Tibial nerve (tissue), 4 donors: ENCODE results near the gene CFAP97.

Experiments used
- EP300 ChIP-seq, 2 donors: sonication (generic); formaldehyde crosslinking; IDR thresholded peaks; one replicate each; pipeline ENCODE4 v1.6.1; 2017; ENCODE audit warnings: antibody characterized with exemption in 2 of 2, mild to moderate bottlenecking in 1 of 2
- POLR2A ChIP-seq, 2 donors: fragments of 450-650 bp; IDR thresholded peaks; one replicate each; pipeline ENCODE4 v1.6.1; 2017; ENCODE audit warnings: antibody characterized with exemption in 2 of 2, mild to moderate bottlenecking in 2 of 2, moderate library complexity in 2 of 2
- TF ChIP-seq, protein P1 (sequence below), 5 experiments: fragments of 200-600 bp in 3 of 5; fragments of 450-650 bp in 2 of 5; sonication (generic) in 3 of 5; IDR thresholded peaks; one replicate each; pipeline ENCODE4 v1.5.1; 2016 to 2019; ENCODE audit warnings: antibody characterized with exemption in 5 of 5, mild to moderate bottlenecking in 3 of 5, moderate library complexity in 2 of 5

- TF ChIP-seq, protein P1, sequence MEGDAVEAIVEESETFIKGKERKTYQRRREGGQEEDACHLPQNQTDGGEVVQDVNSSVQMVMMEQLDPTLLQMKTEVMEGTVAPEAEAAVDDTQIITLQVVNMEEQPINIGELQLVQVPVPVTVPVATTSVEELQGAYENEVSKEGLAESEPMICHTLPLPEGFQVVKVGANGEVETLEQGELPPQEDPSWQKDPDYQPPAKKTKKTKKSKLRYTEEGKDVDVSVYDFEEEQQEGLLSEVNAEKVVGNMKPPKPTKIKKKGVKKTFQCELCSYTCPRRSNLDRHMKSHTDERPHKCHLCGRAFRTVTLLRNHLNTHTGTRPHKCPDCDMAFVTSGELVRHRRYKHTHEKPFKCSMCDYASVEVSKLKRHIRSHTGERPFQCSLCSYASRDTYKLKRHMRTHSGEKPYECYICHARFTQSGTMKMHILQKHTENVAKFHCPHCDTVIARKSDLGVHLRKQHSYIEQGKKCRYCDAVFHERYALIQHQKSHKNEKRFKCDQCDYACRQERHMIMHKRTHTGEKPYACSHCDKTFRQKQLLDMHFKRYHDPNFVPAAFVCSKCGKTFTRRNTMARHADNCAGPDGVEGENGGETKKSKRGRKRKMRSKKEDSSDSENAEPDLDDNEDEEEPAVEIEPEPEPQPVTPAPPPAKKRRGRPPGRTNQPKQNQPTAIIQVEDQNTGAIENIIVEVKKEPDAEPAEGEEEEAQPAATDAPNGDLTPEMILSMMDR (IDR thresholded peaks at IDR 0.05) = no peak
- no peak for TF ChIP-seq POLR2A (IDR thresholded peaks at IDR 0.05)
- no peak for TF ChIP-seq EP300 (IDR thresholded peaks at IDR 0.05)
Measured at GRCh38 chr4:185149392-185149791, 54.4 kb downstream of the CFAP97 start.
